Mucosa of gallbladder (tissue), 1 donor: Measurements from ENCODE around the gene GPR162. TPM values are rescaled to one million over a fixed set of nuclear protein-coding genes. Genes with fewer than 3 reads are reported as not detected.
A peak's percentile ranks its signal among the peaks of the same experiment; 100 is the strongest.

ENCODE experiments used
- DNase-seq: peaks from one replicate; pipeline ENCODE4 v3.0.0-alpha.2; 2020; ENCODE audit warnings: low spot score
- total RNA-seq: library from RNA; stranded (reverse); gene quantifications from one replicate; pipeline ENCODE4 v1.2.1, GENCODE V29; 2021
- donor health status: DM: no; HTN: no; CAD: no.

The GPR162 gene
- total RNA-seq, 1 donor from 2014 or later, result 12.3 TPM

DNA sequence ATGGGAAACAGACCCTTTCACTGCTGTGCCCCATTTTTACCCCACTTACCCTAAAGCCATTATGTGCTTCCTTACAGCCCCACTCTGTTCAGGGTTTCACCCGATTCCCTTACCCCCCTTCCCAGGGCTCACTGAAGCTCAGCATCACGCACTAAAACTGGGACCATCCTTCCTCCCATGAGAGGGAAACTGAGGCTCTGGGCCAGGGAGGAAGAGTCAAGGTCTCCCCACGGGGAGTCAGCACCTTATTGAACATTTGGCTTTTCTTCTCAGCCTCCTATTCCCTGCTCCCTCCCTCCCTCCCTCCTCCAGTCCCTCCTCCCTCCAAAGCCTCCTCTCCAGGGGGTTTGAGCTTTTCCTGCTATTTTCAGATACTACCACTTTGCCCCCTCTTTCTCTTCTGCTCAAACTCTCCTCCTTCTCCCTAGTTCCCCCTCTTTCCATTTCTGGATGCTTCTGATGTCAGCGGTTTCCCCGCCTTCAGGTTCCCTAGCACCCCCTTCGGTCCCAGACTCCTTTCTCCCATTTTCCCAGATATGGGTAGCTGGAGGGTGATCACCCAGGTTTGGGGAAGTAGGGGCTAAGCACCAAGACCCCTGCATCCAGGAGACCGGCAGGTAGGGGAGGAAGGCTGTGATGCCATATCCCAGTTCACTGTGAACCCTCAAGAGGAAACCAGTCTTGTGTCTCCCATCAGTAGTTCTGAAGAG lies 960 bp downstream of the GPR162 start:
- DNase-seq, result no peak

DNA sequence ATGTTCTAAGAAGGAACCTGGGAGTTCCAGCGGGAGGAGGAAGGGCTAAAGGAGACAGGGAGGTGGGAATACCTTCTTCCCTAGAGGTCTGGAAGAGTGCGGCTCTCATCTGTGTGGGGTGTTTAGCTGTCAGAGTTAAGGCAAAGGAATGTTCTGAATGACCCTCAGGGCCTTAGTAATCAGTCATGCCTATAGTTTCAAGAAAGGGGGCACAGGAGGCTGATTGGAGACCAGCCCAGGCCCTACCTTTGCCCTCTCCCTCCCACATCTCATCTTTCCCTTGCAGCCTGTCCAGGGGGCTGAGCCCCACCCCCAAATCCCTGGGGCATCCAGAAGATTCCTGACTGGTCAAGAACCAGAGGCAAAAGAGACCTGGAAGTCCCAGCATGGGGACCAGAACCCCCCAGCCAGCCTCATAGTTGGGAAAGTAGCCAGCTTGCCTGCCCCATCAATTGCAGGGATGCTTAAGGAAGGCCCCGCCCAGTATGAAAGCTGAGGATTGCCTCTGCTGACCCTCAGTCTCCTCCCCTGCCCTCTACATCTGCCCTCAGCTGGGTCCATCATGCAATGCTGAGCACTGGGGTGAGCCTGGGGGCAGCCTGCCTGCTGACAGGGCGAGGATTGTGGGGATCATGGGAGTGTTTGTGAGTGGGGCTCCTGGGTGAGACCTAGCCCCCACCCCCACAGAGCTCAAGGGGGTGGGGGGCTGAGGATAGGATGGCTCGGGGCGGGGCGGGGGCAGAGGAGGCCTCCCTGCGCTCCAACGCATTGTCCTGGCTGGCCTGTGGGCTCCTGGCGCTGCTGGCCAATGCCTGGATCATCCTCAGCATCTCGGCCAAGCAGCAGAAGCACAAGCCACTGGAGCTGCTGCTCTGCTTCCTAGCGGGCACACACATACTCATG lies 1.8 kb downstream of the GPR162 start:
- no peak for DNase-seq

DNA sequence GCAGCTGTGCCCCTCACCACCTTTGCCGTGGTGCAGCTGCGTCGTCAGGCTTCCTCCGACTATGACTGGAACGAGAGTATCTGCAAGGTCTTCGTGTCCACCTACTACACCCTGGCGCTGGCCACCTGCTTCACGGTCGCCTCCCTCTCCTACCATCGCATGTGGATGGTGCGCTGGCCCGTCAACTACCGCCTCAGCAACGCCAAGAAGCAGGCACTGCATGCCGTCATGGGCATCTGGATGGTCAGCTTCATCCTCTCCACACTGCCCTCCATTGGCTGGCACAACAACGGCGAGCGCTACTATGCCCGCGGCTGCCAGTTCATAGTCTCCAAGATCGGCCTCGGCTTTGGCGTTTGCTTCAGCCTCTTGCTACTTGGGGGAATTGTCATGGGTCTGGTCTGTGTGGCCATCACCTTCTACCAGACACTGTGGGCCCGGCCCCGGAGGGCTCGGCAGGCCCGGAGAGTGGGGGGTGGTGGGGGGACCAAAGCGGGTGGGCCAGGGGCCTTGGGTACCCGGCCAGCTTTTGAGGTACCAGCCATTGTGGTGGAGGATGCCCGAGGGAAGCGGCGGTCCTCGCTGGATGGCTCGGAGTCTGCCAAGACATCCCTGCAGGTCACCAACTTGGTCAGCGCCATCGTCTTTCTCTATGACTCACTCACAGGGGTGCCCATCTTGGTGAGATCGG lies 2.6 kb downstream of the GPR162 start:
- DNase-seq, result no peak

DNA sequence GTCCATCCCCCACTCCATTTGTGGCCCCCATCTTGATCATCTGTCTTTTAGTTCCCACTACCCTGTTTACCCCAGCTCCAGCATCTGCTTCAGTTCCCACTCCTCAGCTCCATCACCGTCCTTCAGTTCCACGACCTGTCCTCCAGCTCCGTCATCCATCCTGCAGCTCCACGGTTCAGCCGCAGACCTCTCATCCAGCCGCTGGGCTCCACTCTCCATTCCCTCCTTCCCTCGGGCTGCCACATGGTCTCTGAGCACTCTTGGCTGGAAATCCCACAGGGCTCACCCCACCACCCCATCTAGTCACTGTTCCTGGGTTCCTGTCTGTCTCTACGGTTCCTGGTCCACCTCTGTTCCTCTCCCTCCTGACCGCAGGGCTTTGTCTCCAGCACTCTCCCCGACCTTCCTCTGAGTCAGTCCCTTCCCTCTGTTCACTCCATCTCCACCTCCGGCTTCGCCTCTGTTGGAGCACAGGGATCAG lies 3.3 kb downstream of the GPR162 start:
- no peak for DNase-seq

DNA sequence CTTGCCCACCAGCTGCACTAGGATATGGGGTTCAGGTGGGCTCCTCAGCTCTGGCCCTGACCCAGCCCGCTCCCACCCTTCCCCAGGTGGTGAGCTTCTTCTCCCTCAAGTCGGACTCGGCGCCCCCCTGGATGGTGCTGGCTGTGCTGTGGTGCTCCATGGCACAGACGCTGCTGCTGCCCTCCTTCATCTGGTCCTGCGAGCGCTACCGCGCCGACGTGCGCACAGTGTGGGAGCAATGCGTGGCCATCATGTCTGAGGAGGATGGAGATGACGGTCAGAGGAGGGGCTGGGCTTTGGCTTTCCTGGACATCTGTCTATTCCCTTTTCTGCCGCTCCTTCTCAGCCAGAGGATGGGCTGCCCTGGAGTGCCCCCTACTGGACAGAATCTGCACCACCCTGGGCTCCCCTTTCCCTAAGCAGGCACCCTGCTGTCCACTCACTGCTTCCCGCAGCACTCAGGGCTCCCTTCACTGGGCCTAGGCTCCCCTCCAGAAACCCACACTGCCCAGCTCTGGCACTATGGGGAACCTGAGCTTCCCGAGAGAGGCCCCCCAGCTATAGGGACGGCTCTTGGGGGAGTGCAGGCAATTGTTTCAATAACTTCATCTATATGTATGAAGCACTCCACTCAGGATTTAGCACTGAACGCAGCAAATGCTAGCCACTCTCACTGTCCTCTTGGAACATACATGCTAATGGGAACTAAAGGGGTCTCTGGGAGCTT lies 3.9 kb downstream of the GPR162 start:
- peak; percentile 88 for DNase-seq

DNA sequence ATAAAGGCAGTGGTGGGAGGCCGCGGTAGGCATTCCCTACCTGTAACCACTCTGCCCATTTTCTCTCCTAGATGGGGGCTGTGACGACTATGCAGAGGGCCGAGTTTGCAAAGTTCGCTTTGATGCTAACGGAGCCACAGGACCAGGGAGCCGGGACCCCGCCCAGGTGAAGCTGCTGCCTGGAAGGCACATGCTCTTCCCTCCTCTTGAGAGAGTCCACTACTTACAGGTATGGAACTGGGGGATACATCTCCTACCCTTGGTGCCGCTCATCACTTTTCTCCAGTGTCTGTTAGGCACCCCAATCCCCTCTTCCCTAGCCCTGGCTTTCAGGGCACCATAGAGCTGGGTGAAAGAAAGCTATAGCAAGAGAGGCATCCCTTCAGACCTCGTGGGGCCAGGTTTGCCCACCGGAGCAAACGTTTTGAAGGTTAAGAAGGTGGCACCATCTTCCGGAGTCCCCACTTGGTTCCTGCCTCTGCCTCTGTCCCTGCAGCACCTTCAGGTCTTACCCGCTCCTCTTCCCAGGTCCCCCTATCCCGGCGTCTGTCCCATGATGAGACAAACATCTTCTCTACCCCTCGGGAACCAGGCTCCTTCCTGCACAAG lies 4.6 kb downstream of the GPR162 start:
- DNase-seq, result no peak

DNA sequence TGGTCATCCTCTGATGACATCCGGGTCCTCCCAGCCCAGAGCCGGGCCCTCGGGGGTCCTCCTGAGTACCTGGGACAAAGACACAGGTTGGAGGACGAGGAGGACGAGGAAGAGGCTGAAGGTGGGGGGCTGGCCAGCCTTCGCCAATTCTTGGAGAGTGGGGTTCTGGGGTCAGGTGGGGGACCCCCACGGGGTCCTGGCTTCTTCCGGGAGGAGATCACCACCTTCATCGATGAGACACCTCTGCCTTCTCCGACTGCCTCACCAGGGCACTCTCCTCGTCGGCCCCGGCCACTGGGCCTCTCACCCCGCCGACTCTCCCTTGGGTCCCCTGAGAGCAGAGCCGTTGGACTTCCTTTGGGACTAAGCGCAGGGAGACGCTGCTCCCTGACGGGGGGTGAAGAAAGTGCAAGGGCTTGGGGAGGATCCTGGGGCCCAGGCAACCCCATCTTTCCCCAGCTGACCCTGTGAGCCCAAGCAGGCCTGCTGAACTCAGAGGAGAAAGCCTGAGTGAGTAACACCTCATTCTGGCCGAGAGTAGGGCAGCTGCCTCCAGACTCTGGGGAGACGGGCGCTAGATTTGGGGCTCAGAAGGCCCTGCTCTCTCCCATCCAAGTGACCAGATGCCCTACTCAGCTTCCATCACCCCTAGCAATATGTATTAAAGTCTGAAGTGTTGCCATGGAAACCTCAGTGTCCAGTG lies 5.3 kb downstream of the GPR162 start:
- no peak for DNase-seq

DNA sequence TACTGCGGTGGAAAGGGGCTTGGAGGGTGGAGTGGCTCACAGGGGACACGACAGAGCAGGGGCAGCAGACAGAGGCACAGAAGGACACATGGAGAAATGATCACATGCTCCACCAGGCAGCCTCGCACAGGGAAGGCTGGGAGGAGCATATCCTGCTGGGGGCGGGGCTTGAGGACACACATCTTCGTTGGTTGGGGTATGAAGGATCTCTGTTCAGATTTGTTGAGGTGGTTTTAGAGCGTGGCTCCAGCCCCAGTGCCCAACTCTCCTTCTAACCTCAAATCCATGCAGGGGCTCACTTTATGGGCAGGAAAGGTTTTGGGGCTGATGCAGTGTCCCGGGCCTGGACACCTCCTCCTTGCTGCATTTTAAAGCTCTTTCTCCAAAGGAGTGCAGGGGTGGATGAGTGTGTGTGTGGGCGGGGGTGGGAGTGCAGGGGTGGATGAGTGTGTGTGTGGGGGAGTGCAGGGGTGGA lies 5.9 kb downstream of the GPR162 start:
- DNase-seq, result peak; percentile 83

DNA sequence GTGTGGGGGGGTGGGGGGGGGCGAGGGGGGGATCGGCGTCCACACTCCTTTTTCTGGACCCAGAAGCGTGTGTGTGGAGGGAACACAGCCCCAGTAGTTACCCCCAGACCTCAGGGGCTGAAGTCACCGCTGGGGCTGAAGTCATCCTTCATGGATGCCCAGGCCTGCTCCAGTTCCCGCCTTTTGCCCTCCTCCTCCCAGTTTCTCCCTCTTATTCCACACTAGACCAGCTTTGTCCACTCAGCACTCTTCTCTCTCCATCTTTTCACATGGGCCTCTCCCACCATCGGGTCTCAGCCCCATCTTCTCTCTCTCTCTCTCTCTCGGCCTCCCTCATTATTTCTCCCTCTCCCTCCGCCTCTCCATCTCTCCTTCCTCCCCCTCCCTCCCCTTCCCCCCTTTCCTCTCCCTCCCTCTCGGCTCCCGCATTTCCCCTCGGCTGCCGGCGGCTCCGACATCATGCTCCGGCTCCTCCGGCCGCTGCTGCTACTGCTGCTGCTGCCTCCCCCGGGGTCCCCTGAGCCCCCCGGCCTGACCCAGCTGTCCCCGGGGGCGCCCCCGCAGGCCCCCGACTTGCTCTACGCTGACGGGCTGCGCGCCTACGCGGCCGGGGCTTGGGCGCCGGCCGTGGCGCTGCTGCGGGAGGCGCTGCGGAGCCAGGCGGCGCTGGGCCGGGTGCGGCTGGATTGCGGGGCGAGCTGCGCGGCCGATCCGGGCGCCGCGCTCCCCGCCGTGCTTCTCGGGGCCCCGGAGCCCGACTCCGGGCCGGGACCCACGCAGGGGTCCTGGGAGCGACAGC lies 6.6 kb downstream of the GPR162 start, which contains the start of gene P3H3:
TSS of gene P3H3 (plus strand) at position 426 of the 799 bp plus-strand sequence. CDS start at position 460, 34 bp downstream.
- DNase-seq, result no peak

DNA sequence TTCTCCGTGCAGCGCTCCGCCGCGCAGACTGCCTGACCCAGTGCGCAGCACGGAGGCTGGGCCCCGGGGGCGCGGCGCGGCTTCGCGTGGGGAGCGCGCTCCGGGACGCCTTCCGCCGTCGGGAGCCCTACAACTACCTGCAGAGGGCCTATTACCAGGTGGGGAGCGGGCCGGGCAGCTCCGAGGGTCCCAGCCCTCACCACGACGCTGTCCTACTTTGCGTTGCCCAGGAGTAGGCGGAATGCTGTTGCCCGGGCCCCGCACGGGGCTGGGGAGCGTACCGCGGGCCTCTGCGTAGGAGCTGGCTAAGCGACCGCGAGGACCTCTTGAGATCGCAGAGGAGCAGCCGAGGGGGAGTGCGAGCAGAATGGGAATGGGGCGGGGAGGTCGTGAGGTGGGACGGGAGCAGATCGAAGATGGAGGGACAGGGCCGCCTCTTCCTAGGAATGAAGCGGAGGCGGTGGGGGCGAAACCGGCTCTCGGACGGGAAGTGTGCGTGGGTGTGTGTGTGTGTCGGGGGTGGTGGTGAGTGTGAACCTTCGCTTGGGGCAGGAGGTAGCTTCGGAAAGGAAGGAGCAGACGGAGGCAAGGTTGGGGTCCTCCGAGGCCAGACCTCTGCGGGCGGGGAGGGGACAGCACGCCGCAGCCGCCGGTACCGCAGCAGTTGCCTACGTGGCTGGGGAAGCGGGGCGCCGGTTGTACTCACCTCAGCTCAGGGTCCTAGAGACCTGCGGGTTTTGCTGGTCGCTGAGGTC lies 7.3 kb downstream of the GPR162 start:
- no peak for DNase-seq

DNA sequence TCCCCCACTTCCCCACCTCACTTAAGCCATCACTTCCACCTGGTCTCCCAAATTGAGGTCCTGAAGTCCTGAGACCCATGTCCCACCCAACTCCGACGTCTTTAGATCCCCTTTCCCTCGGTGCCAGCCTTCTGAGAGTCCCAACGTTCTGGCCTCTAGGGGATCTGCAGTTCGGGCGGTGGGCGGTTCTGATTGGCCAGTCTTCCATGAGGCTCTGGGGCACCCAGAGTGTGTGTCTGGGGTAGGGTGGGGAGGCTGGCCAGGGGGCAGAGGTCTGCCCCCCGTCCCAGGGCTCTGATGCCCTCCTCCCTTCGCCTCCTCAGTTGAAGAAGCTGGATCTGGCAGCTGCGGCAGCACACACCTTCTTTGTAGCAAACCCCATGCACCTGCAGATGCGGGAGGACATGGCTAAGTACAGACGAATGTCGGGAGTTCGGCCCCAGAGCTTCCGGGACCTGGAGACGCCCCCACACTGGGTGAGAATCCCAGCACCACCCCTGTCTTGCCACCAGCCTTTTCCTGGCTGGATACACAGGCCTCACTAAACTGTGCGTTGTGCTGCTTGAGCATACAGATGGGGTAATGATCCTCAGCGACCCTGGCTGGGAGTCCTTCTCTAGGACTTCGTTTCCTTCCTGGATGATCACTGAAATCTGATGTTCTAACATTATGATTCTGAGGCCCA lies 8.1 kb downstream of the GPR162 start:
- DNase-seq, result no peak

DNA sequence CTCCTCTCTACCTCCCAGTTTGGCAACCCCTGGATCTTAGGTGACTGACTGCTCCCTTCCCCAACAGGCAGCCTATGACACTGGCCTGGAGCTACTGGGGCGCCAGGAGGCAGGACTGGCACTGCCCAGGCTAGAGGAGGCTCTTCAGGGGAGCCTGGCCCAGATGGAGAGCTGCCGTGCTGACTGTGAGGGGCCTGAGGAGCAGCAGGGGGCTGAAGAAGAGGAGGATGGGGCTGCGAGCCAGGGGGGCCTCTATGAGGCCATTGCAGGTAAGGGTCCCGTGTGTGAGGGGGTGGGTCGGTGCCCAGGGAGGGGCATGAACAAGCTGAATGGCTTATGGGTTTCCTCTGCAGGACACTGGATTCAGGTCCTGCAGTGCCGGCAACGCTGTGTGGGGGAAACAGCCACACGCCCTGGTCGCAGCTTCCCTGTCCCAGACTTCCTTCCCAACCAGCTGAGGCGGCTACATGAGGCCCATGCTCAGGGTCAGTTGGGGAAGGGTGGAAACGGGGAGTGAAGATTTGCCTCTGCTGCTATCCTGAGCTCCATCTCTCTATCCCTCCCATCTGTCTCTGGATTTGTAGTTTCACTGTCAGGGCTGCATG lies 8.8 kb downstream of the GPR162 start:
- no peak for DNase-seq

DNA sequence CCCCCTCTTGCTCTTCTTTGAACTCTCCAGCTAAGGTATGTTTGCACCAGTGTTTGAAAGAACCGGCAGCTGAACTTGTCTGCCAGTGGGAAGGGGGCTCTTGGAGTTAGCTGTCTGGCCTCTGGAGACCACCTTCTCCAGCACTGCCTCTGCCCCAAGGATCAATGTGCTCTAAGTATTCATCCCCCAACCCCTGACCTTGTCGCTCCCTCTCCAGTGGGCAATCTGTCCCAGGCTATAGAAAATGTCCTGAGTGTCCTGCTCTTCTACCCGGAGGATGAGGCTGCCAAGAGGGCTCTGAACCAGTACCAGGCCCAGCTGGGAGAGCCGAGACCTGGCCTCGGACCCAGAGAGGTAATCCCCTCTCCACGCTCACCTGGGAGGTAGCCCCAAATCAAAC lies 9.4 kb downstream of the GPR162 start:
- no peak for DNase-seq

DNA sequence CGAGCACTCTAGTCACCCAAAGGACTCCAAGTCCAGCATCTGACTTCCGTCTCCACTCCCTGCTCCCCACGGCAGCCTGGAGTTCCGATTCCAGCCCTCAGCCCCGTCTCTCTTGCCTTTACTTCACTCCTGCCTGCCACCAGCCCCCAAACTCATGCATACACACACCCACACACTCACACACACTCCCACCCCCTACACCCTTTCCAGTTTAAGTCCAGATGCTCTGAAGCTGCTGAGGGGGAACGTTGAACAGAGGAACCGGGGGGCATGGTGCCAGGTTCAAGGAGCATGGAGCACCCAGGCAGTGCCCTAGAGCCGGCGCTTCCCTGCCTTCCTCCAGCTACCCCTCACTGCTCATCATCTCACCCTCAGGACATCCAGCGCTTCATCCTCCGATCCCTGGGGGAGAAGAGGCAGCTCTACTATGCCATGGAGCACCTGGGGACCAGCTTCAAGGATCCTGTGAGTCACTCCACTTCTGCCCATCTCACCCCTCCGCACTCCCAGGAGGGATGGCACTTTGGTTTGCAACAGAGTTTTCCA lies 9.9 kb downstream of the GPR162 start:
- DNase-seq, result no peak

DNA sequence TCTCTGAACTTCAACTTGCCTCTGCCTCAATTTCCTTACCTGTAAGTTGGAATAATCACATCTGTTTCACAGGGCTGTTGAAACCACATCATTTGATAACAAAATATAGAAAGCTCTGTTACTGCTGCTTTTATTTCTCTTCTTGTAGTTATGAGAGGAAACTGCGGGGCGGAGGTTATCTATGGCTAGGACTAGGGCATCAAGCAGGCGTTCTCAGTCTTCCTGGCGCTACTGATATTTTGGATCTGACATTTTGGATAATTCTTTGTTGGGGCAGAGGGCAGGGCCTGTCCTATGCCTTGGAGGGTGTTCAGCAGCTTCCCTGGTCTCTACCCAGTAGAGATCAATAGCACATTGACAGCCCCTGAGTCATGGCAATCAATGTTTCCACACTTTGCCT lies 10.5 kb downstream of the GPR162 start:
- no peak for DNase-seq

DNA sequence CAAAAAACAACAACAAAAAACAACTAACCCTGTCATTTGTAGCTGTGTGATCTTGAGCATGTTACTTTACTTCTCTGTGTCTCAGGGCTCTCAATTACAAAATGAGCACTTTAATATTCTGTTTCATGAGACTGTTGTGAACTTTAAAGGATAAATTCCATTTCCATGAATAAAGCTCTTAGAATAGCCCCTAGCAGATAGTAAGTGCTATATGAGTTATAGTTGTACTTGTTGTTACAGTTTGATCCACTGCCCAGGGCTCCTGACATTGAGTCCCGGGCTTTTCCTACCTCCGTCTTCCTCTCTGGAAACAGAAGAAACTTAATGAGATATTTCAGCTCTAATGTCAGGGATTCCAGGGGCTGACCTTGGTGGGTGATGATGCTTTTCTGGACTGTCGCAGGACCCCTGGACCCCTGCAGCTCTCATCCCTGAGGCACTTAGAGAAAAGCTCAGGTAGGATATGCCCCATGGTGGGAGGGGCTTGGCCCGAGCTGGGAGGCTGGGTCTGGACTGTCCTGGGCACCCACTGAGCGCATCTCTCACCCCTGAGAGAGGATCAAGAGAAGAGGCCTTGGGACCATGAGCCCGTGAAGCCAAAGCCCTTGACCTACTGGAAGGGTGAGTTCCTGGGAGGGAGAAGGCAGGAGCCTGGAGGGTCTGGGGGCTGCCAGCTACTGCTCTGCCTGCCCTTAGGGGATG lies 11.7 kb downstream of the GPR162 start:
- no peak for DNase-seq

DNA sequence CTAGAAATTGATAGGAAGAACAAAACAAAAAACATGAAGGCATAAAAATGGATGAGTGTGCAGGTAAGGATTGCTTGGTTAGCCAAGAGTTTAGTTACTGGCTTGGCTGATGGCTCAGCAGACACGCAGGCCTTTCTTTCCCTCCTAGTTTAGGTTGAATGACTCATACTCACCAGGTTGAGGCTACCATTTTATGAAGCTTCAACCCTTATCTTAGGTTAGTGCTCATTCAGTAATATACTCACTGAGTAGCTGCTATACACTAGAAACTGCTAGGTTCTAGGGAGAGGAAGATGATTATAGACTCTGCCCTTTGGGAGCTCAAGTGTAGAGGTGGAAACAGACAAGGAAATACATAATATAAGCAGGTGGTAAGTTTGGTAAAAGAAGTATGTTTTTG lies 12.6 kb downstream of the GPR162 start:
- DNase-seq, result no peak
